HepG2 (cell line): ENCODE data around the gene NAP1L1. TPM values are rescaled to one million over a fixed set of nuclear protein-coding genes. Genes with fewer than 3 reads are reported as not detected.
A peak's percentile ranks its signal among the peaks of the same experiment; 100 is the strongest.

Experiments
- ATAD3A ChIP-seq: sonication (generic); formaldehyde crosslinking; IDR thresholded peaks from 2 replicates; pipeline ENCODE4 v1.4.0; 2020; ENCODE audit warnings: missing genetic modification reagents
- CC2D1A ChIP-seq: sonication (generic); formaldehyde crosslinking; IDR thresholded peaks from 2 replicates; pipeline ENCODE4 v1.8.1; 2023; ENCODE audit warnings: mild to moderate bottlenecking, missing genetic modification reagents
- KDM3A ChIP-seq: IDR thresholded peaks from 2 replicates; pipeline ENCODE4 v1.6.1; 2018; ENCODE audit warnings: low read depth, missing compliant biosample characterization
- MNT ChIP-seq: fragments of 450-650 bp; IDR thresholded peaks from 2 replicates; pipeline ENCODE4 v1.6.1; 2016
- SP2 ChIP-seq: sonication (generic); formaldehyde crosslinking; IDR thresholded peaks from 2 replicates; pipeline ENCODE4 v1.5.1; 2020; ENCODE audit warnings: mild to moderate bottlenecking, missing genetic modification reagents
- TCF7 ChIP-seq: sonication (generic); IDR thresholded peaks from 2 replicates; pipeline ENCODE4 v1.6.1; 2016; ENCODE audit warnings: antibody characterized with exemption, low read depth
- ZFAT ChIP-seq: sonication (generic); formaldehyde crosslinking; conservative IDR thresholded peaks from 2 replicates; pipeline ENCODE4 v1.8.1; 2023; ENCODE audit warnings: missing genetic modification reagents, inconsistent platforms
- polyA plus RNA-seq, 8 experiments: library from polyadenylated mRNA; depleted of rRNA in 3 of 8; stranded (reverse) in 7 of 8; unstranded in 1 of 8; fragments of >200 nt; fragmentation: Illumina TruSeq in 4 of 8; extraction: Trizol in 4 of 8; gene quantifications; 2 replicates each; pipeline versions ENCODE4 v1.2.1 to v1.2.3, GENCODE V29; 2011 to 2016; ENCODE audit warnings: low read depth in 4 of 8, missing spikeins in 1 of 8, mixed read lengths in 1 of 8; ENCODE audit not compliant: insufficient read depth in 1 of 8
- total RNA-seq, 5 experiments: library from RNA; depleted of rRNA; stranded (reverse); fragments of >200 nt; fragmentation: Illumina TruSeq; extraction: Trizol; gene quantifications; 2 replicates each; pipeline ENCODE4 v1.2.3, GENCODE V29; 2016; ENCODE audit warnings: low read depth in 1 of 5
- TF ChIP-seq, protein P1 (sequence below): sonication (generic); formaldehyde crosslinking; conservative IDR thresholded peaks from 2 replicates; pipeline ENCODE4 v1.4.0; 2020; ENCODE audit warnings: missing genetic modification reagents
- TF ChIP-seq, protein P2 (sequence below): IDR thresholded peaks from 2 replicates; pipeline ENCODE4 v1.6.1; 2016; ENCODE audit warnings: missing compliant biosample characterization, missing genetic modification reagents, borderline replicate concordance
- TF ChIP-seq, protein P3 (sequence below), 2 experiments: sonication (generic) in 1 of 2; formaldehyde crosslinking in 1 of 2; IDR thresholded peaks; 2 replicates each; pipeline versions ENCODE4 v1.5.1 to v1.6.1; 2011 to 2020; ENCODE audit warnings: borderline replicate concordance in 1 of 2, low read depth in 1 of 2, low read length in 1 of 2, mild to moderate bottlenecking in 1 of 2, missing genetic modification reagents in 1 of 2, moderate library complexity in 1 of 2
- TF ChIP-seq, protein P4 (sequence below), 2 experiments: sonication (generic) in 1 of 2; formaldehyde crosslinking in 1 of 2; IDR thresholded peaks; 2 replicates each; pipeline versions ENCODE4 v1.4.0 to v1.6.1; 2018 to 2020; ENCODE audit warnings: missing genetic modification reagents in 2 of 2, borderline replicate concordance in 1 of 2, low read depth in 1 of 2, mild to moderate bottlenecking in 1 of 2, missing biosample characterization in 1 of 2
- TF ChIP-seq, protein P5 (sequence below): sonication (generic); formaldehyde crosslinking; IDR thresholded peaks from 2 replicates; pipeline ENCODE4 v1.5.0; 2020; ENCODE audit warnings: missing genetic modification reagents

Gene NAP1L1
- total and polyA plus RNA-seq, 2 of the 13 experiments (the other 11 are each of a cell fraction or from before 2014, with no cell fraction given): 207 to 309 TPM

DNA sequence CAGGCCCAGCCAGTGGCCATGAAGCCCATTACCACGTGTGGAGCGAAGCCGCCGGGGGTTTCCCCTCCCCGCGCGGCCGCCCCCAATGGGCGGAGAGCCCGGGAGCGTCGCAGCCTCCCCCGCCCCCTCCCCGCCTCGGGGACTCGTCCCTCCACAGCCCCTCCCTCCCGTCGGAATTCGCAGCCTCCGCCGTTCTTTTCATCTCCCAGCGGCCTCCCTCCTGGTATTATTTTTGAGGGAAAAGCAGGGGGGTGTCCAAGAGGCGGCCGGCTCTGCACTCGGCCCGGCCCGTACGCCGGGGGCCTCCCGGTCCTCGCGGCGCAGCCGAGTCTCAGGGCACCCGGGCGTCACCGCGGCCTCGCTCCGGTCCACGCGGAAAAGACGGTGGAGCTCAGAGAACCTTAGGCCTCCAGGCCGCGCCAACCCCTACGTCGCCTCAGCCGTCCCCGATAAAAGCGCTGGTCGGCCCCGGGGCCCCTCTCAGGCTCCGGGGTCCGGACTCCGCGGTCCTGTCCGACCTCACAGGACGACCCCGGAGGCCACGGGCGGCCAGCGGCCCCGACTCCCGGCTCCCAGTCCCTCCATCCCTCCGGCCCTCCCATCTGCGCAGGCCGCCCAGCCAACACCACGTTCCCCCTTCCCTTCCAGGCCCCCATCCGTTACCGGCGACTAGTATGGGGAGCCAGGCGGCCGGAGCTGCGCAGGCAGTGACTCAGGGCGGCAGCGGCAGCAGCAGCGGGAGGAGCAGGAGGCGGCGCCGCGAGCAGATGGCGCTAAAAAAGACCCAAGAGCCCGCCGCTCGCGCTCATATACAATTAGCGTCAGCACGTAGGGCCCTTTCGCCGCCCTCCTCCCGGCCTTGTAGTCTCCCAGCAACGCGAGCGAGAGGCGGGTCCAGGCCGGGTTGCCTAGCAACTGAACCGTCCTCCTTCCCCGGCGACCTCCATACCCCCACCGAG is at the start of gene NAP1L1 (continued):
- TF ChIP-seq, protein P1, sequence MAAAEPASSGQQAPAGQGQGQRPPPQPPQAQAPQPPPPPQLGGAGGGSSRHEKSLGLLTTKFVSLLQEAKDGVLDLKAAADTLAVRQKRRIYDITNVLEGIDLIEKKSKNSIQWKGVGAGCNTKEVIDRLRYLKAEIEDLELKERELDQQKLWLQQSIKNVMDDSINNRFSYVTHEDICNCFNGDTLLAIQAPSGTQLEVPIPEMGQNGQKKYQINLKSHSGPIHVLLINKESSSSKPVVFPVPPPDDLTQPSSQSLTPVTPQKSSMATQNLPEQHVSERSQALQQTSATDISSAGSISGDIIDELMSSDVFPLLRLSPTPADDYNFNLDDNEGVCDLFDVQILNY: 0 out of 2 replicates have a peak, but pooled peaks have one; percentile 19
- TF ChIP-seq CC2D1A (CRISPR knock-in tag): no peak
- TF ChIP-seq MNT: peak; percentile 29; the same call in 1 of the 2 replicates
- TF ChIP-seq ZFAT (CRISPR knock-in tag): no peak
- no peak for TF ChIP-seq ATAD3A (CRISPR knock-in tag)
- TF ChIP-seq, protein P2, sequence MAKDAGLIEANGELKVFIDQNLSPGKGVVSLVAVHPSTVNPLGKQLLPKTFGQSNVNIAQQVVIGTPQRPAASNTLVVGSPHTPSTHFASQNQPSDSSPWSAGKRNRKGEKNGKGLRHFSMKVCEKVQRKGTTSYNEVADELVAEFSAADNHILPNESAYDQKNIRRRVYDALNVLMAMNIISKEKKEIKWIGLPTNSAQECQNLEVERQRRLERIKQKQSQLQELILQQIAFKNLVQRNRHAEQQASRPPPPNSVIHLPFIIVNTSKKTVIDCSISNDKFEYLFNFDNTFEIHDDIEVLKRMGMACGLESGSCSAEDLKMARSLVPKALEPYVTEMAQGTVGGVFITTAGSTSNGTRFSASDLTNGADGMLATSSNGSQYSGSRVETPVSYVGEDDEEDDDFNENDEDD (CRISPR knock-in tag): peak; percentile 53; the same call in 1 of the 2 replicates
- peak; percentile 24; the same call in 1 of the 2 replicates for TF ChIP-seq TCF7
- TF ChIP-seq, protein P3, sequence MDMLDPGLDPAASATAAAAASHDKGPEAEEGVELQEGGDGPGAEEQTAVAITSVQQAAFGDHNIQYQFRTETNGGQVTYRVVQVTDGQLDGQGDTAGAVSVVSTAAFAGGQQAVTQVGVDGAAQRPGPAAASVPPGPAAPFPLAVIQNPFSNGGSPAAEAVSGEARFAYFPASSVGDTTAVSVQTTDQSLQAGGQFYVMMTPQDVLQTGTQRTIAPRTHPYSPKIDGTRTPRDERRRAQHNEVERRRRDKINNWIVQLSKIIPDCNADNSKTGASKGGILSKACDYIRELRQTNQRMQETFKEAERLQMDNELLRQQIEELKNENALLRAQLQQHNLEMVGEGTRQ (IDR thresholded peaks at IDR 0.05; ENCODE audit: low read depth, low read length): no peak
- TF ChIP-seq, protein P3 (CRISPR knock-in tag; IDR thresholded peaks at IDR 0.05; ENCODE audit: borderline replicate concordance): 0 out of 2 replicates have a peak, but pooled peaks have one; percentile 33
- TF ChIP-seq SP2: peak; percentile 26; the same call in 1 of the 2 replicates
- TF ChIP-seq, protein P4, sequence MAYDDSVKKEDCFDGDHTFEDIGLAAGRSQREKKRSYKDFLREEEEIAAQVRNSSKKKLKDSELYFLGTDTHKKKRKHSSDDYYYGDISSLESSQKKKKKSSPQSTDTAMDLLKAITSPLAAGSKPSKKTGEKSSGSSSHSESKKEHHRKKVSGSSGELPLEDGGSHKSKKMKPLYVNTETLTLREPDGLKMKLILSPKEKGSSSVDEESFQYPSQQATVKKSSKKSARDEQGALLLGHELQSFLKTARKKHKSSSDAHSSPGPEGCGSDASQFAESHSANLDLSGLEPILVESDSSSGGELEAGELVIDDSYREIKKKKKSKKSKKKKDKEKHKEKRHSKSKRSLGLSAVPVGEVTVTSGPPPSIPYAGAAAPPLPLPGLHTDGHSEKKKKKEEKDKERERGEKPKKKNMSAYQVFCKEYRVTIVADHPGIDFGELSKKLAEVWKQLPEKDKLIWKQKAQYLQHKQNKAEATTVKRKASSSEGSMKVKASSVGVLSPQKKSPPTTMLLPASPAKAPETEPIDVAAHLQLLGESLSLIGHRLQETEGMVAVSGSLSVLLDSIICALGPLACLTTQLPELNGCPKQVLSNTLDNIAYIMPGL (CRISPR knock-in tag; IDR thresholded peaks at IDR 0.05; ENCODE audit: borderline replicate concordance in 1 of 2, low read depth in 1 of 2): peak in 1 of 2 experiments; percentile 65; a peak in 2 of 4 replicates
- 0 out of 2 replicates have a peak, but pooled peaks have one; percentile 23 for TF ChIP-seq KDM3A
- TF ChIP-seq, protein P5, sequence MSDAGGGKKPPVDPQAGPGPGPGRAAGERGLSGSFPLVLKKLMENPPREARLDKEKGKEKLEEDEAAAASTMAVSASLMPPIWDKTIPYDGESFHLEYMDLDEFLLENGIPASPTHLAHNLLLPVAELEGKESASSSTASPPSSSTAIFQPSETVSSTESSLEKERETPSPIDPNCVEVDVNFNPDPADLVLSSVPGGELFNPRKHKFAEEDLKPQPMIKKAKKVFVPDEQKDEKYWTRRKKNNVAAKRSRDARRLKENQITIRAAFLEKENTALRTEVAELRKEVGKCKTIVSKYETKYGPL (CRISPR knock-in tag): no peak
